GM20431 (cell line): ENCODE measurements around the gene PAK4.

Source experiments
- in situ Hi-C: fragments of 300-500 bp; cut with MseI, MboI; formaldehyde crosslinking; loops from one replicate; pipeline ENCODE4 v1.15.0; 2020; ENCODE audit warnings: low sequenced_read_pairs; ENCODE audit not compliant: unreplicated experiment

PAK4 gene

GRCh38 chr19:39126312-39127187, 964 bp downstream of the PAK4 start:
- in situ Hi-C loops, result no loop called here

- in situ Hi-C loops, result no loop called here
These were observed 2.4 kb downstream of the PAK4 start for GRCh38 chr19:39127812-39128515.

- in situ Hi-C loops, result no loop called here
These were observed 3.0 kb downstream of the PAK4 start for GRCh38 chr19:39128516-39129079.

- in situ Hi-C loops, result no loop called here
These were observed 3.5 kb downstream of the PAK4 start for GRCh38 chr19:39129116-39129515.

- in situ Hi-C loops, result no loop called here
These were observed 5.0 kb downstream of the PAK4 start for GRCh38 chr19:39130337-39131254.

- in situ Hi-C loops, result no loop called here
These were observed 5.7 kb downstream of the PAK4 start for GRCh38 chr19:39131255-39131755.

GRCh38 chr19:39132344-39132969, 6.9 kb downstream of the PAK4 start:
- in situ Hi-C loops, result no loop called here

- in situ Hi-C loops, result no loop called here
These were observed 8.1 kb downstream of the PAK4 start for GRCh38 chr19:39133431-39134270.

- in situ Hi-C loops, result no loop called here
These were observed 10.1 kb downstream of the PAK4 start for GRCh38 chr19:39135701-39136100.

GRCh38 chr19:39136225-39136940, 10.8 kb downstream of the PAK4 start:
- in situ Hi-C loops, result no loop called here

- in situ Hi-C loops, result no loop called here
These were observed 11.5 kb downstream of the PAK4 start for GRCh38 chr19:39137131-39137530.

GRCh38 chr19:39138221-39139211, 12.9 kb downstream of the PAK4 start:
- in situ Hi-C loops, result no loop called here

GRCh38 chr19:39139305-39139874, 13.8 kb downstream of the PAK4 start:
- in situ Hi-C loops, result no loop called here

GRCh38 chr19:39139971-39140453, 14.4 kb downstream of the PAK4 start:
- in situ Hi-C loops, result no loop called here

- in situ Hi-C loops, result no loop called here
These were observed 15.0 kb downstream of the PAK4 start for GRCh38 chr19:39140594-39140993.

- in situ Hi-C loops, result no loop called here
These were observed 16.3 kb downstream of the PAK4 start for GRCh38 chr19:39141929-39142328.
